Measurements from ENCODE around the gene WDR31.
"Not testable (repeated sequence)": the region's sequence is repeated elsewhere in the genome, so short reads cannot be mapped to it uniquely, and the experiment has no call there.

Gene WDR31

GRCh38 chr9:113296247-113296646, 43.8 kb downstream of the WDR31 start:
- not testable (repeated sequence) for DNase-seq (ENCODE audit: low spot score)

GRCh38 chr9:113293285-113293878, 46.7 kb downstream of the WDR31 start:
- peak; percentile 6 for DNase-seq (ENCODE audit: low spot score)

DNA sequence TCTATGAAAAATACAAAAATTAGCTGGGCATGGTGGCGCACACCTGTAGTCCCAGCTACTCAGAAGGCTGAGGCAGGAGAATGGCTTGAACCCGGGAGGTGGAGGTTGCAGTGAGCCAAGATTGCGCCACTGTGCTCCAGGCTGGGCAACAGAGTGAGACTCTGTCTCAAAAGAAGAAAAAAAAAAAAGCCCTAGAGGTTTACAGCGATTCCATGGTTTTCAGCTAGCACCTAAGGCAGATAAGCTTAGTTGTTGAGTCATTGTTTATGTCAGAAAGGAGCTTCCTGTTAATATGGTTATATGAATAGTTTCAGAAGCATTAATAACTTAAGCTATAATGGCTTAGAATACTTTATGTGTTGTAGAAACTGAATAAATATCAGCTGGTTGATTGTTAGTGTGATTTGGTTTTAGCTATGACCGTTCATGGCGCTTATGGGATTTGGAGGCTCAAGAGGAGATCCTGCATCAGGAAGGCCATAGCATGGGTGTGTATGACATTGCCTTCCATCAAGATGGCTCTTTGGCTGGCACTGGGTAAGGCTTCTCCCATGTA, 49.9 kb downstream of the WDR31 start:
- no peak for DNase-seq (ENCODE audit: low spot score)

- DNase-seq (ENCODE audit: low spot score): no peak
These were observed 51.0 kb downstream of the WDR31 start for GRCh38 chr9:113289091-113289490.

DNA sequence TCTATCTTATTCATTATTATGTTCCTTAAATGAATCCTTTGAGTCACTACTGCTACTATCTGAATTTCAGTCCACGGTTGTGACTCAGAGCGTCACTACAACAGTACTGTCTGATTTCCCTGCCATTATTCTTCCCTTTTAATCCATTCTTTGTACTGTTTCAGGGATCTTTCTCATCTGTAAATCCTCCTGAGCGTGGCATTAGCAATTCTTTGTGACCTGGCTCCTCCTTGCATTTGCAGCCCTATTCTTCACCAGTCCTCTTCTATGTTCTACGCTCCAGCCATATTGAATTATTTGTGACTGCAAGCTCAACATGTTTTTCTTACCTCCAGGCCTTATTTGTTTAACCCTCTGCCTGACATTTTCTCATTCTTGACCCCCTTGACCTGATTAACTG, 58.7 kb downstream of the WDR31 start:
- no peak for DNase-seq (ENCODE audit: low spot score)

GRCh38 chr9:113278840-113279239, 61.2 kb downstream of the WDR31 start:
- DNase-seq (ENCODE audit: low spot score): no peak

- DNase-seq (ENCODE audit: low spot score): peak; percentile 97
These were observed 64.6 kb downstream of the WDR31 start, which contains the start of the genes CDC26 and PRPF4 for GRCh38 chr9:113275157-113276131. TSS of gene CDC26 (minus strand) at chr9:113275572. CDS start at chr9:113272507, 3,065 bp downstream. TSS of gene PRPF4 (plus strand) at chr9:113275658. CDS start at chr9:113275744, 86 bp downstream.

DNA sequence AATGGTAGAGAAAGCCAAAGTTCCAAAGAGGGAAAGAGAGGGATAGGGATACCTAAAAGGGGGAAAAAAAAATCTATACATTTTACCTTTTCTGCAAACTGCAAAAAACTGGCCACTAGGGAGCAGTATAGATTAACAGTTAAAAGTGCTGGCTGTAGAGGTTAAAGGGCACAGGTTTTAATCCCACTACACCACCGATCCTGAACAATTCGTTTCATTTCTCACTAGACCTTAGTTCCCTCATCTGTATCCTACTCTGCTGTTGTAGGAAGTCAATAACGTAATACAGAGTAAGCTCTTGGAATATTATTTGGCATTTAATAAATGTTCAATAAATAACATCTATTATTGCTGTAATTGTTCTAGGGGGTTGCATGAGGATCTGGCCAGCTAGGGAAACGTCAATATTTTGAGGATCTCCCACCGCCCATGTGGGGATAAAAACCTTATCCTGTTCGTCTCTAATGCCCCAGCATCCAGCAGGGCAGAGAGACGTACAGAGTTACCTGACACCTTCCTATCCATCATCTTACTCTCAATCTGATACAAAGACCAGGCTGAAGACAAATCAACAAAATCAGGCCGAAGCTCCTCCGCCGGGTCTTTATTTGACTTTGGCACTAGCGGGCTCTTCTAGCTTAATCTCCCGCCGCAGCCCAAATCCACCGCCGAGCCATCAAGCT, 65.5 kb downstream of the WDR31 start:
- peak; percentile 69 for DNase-seq (ENCODE audit: low spot score)

DNA sequence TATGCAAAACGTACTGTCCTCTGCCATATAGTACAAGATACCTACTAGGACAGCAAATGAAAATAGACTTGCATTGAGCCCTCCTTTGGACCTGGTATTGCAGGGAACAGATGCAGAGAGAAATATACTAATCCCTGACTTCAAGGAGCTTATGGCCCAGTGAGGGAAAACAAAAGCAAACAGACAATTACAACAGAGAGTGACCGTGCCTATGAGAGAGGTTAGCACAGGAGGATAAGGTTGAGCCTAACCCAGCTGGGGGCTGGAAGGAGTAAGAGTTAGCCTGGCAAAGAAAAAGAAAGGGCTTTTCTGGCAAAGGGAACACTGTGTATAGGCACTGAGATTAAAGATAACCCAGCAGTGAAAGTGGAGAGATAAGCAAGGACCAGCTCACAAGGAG, 70.2 kb downstream of the WDR31 start:
- DNase-seq (ENCODE audit: low spot score): no peak

DNA sequence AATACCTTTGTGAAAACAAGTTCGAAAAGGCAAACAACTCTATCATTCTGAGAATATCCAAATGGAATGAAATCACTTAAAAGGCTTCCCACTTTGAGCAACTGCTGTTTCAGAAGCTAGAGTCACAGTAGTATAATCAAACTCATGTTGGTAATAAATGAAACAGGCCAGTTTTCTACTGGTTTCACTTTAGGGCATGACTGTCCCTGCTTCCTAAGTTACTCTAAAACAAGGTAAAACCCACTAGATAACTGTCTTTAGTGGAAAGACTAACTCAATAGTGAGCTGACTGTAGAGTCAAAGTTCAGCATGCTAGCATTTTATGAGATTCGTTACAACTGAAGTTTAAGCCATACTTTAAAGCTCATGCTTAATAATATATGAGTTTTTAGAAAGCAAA, 70.7 kb downstream of the WDR31 start:
- peak; percentile 23 for DNase-seq (ENCODE audit: low spot score)

DNA sequence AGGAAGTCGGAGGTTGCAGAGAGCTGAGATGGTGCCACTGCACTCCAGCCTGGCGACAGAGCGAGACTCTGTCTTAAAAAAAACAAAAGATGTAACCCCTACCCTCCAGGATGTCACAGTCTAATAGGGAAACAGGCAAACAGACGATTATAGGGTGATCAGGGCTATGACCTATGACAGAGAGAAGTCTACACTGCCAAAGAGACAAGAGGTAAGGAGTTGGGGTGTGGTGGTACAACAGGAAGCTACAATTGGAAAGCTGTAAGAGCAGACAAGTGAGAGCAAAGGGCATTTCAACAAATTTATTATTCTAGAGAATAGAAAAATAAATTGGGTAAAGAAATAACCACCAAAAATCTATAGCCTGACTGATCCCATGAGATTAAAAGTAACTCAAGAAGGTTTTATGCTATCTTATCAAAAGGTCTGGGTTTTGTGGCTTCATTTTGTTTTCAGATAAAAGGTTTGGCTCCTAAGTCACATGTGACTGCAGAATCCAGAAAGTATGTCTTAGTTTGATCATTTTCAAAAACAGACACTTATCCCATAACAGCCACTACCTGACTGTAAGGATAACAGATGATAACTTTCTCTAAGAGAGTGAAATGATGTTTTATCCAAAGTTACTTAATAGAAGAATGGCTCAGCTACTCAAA, 72.0 kb downstream of the WDR31 start:
- DNase-seq (ENCODE audit: low spot score): no peak

DNA sequence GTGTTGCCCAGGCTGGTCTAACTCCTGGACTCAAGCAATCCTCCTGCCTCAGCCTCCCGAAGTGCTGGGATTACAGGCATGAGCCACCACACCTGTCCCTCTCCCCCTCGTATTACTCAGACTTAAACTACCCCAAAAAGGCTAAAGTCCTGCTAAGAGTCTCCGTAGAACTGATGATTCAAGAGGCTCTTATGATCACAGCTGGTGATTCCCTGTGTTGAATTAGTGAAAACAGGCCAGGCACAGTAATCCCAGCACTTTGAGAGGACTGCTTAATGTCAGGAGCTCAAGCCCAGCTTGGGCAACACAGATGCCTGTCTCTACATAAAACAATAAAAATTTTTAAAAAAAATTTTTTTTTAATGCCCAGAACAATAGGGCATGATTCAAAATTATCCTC, 73.9 kb downstream of the WDR31 start:
- no peak for DNase-seq (ENCODE audit: low spot score)

All from activated CD4-positive, alpha-beta T cell treated with anti-CD3 and anti-CD28 coated beads, Interleukin-2, Interleukin-4, amounts not matched to agents 100 ng/mL and 50 ng/mL, durations not matched to agents 16 hours and 8 hours (primary cell).